HG03139 (cell line): Measurements from ENCODE around the gene APOL4.
"Not testable (repeated sequence)": the region's sequence is repeated elsewhere in the genome, so short reads cannot be mapped to it uniquely, and the experiment has no call there.

ENCODE experiments used
- ATAC-seq: cut with Tn5 transposase; IDR thresholded peaks from one replicate; pipeline ENCODE4 v1.9.1; 2021; ENCODE audit not compliant: unreplicated experiment

Gene APOL4

DNA sequence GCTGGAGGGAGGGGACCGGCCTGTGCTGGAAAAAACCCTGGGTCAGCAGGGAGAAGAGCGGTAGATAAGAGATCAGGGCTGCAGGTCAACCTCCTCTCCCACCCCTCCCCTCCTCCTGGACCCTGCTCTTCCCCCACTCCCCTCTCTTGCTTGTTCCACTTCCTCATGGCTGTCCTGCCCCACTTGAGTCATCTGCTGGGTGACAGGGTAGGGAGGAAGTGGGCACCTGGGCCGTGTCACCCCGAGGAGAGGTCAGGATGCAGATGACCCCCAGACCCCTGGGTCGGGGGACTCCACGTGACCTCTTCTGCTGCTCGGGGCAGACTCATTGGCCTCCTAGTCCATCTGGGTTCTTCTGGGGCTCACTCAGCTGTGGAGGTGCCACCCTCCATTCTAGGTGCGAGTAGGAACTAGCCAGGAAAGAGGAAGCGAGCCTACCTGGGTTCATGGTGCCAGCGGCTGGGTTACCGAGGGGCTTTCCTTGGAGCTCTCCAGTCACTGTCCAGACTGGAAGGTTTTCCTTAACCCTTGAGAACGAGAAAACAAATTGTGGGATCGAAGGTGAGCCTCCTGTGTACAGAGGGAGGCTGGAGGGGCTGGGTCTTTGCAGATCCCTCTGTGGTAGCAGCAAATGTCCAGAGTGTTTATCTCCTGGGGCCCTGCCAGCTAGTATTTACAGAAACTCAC, 31.2 kb upstream of the APOL4 start:
- ATAC-seq, result no peak

DNA sequence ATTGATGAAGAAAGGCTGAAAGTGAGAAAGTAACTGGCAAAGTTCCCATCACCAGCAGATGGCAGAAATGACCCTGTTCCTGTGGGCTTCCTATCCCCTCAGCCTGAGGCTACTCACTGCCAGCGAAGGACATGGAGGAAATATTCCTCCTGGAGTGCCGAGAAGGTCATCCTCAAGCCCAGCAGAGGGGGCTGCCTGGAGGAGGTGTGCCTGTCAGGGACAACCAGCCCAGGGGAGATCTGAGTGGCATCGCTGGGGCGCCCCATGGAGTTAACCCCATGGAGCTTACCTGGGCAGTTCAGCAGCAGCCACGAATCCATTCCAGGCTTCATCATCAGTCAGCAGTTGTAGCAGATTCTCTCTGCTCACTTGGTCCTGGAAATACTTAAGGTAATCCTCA, 29.4 kb upstream of the APOL4 start:
- ATAC-seq, result not testable (repeated sequence)

DNA sequence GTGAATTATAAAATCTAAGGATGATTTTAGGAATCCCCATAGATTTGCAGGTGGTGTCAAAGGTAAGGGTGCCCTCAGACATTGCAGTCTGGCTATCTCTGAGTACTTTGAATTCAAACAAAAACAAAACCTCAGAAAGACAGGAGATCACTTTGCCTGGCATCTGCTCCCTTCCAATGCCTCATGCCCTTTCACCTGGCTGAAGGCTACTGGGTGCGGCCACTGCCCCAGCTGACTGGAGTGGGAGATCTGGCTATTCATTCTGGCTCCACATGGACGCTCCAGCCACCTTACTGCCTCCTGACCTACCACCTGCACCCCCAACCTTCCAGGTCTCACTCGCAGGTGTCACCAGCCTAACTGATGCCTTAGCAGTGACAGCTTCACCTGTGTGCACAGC, 28.0 kb upstream of the APOL4 start:
- not testable (repeated sequence) for ATAC-seq

DNA sequence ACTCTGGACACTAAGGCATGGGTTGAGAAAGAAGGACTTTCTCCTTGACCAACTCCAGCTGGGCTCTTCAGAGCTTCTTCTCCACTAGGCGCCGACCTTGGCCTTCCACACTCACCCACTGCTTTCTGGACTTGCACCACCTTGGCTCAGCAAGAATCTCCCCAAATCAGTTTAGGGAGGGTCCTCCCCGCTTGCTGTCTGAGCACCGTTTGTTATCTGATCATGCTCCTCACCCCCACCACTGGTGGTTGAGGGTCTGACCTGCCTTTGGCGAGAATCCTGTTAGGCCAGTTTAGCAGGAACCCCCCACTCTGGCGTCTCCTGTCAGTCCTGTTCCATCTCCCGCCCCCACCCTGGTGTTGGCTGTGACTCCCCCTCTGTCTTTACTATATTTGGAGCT, 27.3 kb upstream of the APOL4 start:
- ATAC-seq, result no peak

DNA sequence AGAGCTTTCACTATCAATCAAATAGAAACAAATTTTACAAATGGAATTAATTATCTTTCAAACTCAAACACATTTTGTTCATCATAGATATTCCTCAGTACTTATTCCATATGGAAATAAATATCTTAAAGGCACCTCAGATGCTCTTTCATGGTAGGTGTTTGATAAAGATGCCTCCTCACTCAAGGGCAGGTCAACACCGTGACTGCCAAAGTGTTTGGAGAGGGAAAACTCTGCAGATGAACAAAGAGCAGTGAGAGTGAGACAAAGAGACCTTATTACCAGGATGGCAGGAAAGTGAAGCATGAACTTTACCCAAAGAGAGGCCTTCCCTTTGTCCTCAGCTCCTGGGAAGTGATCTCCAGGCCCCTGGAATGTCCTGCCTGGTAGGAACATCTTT, 26.8 kb upstream of the APOL4 start:
- ATAC-seq, result not testable (repeated sequence)

DNA sequence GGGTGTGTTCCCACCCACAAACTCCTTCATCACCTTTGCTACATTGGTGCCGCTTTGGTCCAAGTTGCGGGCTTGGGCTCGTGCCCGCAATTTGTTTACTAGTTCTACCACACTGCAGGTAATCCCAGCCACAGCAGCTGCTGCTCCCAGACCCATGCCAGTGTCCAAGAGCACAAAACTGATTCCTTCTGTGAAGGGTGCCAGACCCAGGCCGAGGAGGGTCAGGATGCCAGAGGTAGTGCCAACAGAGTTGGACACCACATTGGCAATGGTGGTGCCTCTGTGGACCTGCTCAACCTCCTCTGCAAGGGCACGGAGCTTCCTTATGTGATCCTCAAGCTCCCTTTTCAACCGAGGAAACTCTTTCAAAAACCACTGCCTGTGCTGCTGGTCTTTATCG, 26.2 kb upstream of the APOL4 start:
- no peak for ATAC-seq

DNA sequence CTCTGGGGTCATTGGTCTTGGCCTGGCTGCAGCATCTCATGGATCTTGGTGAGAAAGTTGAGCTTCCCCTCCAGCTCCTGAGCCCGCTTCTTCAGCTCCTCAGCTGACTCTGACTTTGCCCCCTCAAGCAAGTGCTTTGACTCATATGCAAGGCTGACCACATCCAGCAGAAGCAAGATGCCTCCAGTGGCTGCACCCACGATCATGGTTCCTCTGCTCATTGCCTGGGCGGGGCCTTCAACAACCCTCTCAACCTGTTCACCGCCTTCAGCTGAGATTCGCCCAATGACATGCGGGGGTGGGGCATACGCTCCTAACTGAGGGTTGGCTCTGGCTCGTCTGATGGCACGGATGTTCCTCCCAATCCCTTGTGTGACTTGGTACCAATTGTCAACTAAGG, 25.8 kb upstream of the APOL4 start:
- no peak for ATAC-seq

DNA sequence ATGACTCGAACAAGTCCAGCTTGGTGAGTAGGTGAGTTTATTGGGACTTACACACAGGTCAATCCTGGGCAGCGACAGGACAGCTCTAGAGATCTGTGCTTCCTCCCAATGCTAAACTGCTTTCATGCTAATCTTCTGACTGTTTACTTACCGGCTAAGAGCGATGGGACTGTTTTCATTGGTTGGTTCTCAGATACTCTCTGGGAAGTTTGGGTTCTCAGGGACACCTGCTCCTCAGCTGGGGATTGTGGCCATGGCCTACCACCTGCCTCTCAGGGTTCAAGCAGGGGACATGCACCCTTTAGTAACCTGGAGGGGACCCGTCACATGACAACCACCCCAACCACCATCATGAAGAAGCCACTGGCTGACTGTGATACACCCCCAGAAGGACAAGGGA, 24.6 kb upstream of the APOL4 start:
- ATAC-seq, result no peak

DNA sequence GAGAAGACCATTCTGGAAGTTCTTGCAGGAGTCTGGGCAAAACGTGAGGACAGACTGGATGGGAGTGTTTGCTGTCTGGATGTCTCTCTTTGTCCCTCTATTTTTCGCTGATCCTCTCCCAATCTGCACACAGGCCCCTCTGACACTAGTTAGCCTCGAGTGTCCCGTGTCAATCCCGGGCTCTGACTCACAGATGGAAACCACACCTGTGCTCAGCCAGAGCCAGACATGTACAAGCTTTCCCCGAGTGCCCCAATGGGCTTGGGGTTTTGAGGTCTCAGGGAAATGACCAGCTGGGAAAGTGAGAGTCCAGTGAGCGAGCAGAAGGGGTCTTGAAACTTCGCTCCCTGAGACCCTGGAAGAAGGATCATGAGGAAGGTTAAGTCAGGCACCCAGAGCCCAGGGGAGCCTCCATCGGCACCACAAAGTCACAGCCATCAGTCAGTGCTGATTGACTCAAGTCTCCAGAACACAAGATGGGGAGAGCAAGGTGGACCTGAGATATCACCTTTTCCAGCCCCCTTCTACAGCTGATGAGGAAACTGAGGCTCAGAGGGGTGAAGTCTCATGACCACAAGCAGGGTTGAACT, 23.8 kb upstream of the APOL4 start:
- no peak for ATAC-seq

DNA sequence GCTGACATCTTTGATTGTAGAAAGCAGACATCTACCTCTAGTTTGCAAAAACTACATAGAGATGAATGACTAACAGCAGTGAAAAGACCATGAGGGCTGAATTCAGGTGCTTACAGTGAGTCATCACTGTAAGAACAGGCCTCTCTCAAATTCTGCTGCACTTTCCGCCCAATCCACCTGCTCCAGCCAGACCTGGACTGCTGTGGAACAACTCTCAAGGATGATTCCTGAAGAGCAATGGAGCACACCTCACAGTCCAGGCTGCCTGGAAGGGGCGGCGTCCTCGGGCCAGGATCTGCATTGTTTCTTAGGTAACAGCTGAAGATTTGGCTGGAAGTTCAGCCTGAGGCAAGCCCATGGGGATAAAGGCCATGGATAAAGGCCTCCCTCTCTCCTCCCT, 22.6 kb upstream of the APOL4 start:
- ATAC-seq, result no peak

DNA sequence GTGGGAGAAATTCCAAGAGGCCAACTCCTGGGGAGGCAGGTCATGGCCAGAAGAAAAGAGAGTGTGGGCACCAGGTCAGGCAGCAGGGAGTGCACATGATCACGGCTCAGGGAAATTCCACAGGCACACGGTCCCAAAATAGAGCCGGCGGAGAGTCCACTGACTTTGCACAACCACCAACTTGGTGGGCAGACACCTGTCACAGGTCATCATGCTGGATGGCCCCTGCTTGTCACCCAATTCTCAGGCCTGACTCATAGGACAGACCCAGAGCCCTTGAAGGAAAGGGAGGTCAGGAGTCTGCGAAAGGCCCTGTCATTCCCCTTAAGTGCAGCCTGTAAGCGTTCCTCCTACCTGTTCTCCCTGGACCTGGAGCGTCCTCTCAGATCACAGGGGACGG, 21.9 kb upstream of the APOL4 start:
- no peak for ATAC-seq

DNA sequence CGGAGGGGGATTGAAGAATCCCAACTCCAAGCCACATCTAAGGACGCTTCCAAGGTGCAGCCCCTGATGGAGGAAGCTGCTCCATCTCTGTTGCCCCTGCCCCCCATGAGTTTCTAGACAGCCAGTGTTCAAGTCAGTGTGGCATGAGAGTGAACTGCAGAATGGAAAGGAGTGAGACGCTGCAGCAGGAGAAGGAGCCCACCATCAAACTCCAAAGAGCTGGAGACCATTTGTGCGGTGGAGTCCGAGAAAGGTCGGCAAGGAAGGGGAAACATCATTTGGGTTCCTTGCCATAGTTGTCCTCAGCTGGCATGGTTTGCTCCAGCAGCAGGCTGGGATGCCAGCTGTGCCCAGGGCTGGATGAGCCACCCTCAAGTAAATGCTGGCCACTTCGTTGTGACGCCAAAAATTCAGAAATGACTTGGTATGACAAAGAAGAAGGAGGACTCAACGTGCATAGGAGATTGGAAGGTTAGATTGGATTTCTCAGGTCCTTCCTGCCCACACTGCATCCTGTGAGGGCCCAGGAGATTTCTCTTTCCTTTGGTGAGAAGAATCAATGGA, 21.4 kb upstream of the APOL4 start:
- no peak for ATAC-seq

DNA sequence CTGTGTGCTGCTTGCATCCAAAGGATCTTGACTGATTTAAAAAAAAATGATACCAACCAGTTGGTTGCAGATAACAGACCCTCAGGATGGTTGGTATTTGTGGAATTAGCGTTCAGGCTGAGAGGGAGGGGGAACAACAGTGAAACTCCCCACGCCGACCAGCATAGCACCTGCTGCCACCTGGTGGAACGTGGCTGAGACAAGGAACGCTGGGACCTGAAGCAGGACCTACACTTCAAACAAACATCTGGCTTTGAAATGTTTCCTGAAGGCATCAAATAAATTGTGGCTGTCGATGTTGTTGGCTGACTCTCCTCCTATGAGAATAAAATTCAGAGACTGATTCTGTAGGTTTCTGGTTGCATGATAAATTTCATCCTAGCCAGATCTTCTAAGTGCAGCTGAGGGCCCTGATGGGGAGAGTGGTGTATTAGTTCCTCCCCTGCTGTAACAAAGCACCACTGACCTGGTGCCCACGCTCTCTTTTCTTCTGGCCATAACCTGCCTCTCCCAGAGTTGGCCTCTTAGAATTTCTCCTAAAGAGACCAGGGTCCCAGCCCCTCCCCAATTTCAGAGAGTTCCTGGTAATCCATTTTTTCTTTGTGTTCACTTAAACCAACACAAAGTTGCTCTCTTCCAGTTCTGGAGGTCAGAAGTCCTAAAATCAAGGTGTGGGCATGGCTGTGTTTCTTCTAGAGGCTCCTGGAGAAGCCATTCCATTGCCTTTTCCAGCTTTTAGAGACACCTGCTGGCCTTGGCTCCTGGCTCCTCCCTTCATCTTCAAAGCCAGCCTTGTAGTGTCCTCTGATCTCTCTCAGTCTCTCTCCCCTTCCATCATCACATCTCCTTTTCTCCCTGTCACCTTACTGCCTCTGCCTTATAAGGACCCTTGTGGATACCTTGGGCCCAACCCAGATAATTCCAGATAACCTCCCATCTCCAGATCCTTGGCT, 20.5 kb upstream of the APOL4 start:
- ATAC-seq, result no peak

DNA sequence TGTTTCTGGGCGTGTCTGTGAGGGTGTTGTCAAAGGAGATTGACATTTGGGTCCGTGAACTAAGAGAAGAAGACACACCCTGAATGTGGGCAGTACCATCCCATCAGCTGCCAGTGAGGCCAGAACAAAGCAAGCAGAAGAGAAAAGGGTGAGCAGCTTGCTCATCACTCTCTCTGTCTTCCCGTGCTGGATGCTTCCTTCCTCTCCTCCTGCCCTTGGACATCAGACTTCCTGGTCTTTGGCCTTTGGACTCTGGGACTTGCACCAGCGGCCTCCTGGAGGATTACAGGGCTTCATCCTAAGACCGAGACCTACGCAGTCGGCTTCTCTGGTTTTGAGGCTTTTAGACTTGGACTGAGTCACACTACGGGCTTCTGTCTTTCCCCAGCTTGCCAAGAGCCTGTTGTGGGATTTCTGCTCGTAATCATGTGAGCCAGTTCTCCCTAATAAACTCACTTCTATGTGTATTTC, 18.9 kb upstream of the APOL4 start:
- no peak for ATAC-seq

DNA sequence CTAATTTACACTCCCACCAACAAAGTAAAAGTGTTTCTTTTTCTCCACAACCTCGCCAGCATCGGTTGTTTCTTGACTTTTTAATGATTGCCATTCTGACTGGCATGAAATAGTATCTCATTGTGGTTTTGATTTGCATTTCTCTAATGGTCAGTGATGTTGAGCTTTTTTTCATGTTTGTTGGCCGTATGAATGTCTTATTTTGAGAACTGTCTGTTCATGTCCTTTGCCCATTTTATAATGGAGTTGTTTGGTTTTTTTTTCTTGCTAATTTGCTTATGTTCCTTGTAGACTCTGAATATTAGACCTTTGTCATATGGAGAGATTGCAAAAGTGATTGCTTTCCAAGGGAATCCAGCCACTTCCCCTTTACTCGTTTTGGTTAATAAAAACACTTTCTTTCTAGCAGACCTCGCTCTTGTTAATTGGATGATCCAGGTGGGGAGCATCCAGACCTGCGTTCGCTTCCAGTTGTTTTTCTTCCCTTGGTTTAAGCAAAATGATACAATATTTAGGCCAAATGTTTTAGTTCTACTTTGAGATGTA, 17.1 kb upstream of the APOL4 start:
- no peak for ATAC-seq

DNA sequence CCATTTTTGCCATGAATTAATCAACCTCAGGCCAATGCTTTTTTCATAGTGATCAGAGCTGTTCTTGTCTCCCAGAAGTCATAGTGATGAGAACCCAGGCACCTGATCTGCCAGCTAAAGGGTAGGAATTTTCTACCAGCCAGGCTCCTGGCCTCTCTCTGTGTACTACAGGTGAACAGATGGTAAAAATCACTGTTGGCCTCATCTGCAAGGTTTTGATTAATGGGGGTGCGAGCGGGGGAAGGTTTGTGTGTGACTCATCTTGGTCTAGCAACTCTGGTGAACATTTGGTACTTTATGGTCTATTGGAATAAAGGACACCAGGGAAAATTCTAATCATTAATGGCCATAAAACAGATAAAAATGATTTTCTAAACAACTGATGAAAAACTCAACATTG, 14.4 kb upstream of the APOL4 start:
- ATAC-seq, result no peak

DNA sequence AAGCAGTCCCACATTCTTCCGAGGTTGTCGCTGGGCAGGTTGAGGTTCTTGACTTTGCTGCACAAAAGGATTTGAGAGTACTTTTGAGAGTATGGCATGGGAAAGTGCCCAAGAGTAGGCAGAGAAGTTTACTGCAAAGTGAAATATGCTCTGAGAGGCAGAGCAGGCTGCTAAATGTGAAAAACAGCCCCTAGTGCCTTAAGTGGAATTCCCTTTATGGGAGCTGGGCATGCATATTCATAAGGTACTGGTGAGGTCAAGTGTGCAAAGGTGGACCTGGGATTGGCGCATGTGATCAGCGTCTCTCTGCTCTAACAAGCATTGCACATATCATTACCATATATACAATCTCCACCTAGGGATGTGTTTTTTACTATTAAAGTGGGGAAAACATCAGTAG, 12.0 kb upstream of the APOL4 start:
- ATAC-seq, result no peak

DNA sequence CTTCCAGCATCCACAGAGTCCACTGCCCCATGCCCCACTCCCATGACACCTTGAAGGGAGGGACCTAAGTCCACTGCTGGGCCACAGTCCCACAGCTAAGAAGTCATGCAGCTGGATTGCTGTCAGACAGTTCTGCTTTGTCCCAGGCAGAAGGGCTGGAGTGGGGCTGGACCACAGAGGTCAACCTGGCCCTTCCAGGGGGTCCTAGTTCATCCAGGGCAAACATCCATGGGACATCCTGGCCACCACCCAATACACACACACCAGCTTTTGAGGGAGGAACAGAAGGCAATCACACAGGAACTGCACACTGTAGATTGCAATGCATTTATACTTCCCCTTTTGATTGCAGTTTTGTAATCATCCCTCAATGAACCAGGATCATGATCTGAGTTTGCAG, 11.3 kb upstream of the APOL4 start:
- no peak for ATAC-seq

DNA sequence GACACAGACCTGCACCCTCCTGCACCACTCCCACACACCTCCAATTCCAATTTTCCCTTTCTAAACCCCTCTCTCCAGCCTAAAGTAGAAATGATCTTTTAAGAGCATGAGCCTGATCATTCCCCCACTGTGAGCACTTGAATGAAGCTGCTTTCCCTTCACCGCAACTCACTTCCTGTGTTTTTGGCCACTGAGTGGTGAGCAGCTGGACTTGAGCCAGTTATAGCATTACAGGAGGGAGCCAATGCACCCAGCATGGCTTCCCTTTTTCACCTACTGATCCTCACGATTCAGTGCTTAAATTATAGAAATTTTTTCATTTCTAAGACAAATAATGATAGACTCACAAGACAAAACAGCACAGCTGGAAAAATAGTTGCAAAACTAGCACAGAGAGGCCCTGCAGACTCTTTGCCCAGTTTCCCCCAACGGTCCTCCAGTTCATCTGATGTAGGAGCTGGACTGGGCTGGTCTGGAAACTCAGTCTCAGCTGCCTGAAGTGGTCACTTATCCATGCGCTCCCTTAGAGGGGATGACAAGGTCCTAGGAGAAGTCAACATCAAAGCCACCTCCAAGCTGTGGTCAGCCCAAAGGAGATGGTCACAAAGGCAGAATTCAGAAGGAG, 9.7 kb upstream of the APOL4 start:
- no peak for ATAC-seq

DNA sequence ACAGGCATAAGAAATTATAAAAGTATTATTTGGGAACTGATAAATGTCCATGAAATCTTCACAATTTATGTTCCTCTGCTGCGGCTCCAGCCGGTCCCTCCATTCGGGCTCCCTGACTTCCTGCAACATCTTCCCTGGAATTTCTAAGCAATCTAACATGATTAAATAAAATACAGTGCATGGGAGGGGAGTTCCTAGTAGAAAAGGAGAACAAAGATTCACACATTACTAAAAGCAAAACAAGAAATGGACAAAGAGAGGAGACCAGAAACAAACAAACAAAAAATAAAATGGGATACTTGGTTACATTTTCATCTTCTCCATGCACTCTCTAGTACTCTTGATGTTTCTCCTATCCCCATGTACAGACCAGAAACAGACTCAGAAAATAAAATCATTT, 8.6 kb upstream of the APOL4 start:
- ATAC-seq, result no peak

DNA sequence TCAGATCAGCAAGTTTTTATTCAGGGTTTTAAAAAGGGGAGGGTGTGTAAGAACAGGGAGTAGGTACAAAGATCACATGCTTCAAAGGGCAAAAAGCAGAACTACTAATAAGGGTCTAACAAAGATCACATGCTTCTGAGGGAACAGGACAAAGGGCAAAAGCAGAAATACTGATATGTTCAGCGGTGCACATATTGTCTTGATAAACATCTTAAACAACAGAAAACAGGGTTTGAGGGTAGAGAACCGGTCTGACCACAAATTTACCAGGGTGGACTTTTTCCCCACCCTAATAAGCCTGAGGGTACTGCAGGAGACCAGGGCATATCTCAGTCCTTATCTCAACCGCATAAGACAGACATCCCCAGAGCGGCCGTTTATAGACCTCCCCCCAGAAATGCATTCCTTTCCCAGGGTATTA, 7.9 kb upstream of the APOL4 start:
- not testable (repeated sequence) for ATAC-seq
